Epithelial cell of prostate (primary cell): Measurements from ENCODE around the gene BICDL2.
"Not testable (repeated sequence)": the region's sequence is repeated elsewhere in the genome, so short reads cannot be mapped to it uniquely, and the experiment has no call there.

Experiments
- DNase-seq: peaks from one replicate; pipeline ENCODE4 v3.0.0-alpha.2; 2011; ENCODE audit warnings: low read depth, low spot score
- H3K27ac ChIP-seq: fragments of 450-650 bp; 2 replicates; pipeline ENCODE4 v1.5.1; 2017; ENCODE audit warnings: mild to moderate bottlenecking

BICDL2 gene

GRCh38 chr16:3065069-3065741, 28.5 kb upstream of the BICDL2 start, which contains the start of gene IL32:
Gene IL32 (plus strand): TSS chr16:3065640. CDS start chr16:3065812, 172 bp downstream.
- no peak within 1 kb of the TSS for H3K27ac ChIP-seq
- DNase-seq = peak; percentile 33

GRCh38 chr16:3063625-3064386, 27.1 kb upstream of the BICDL2 start:
- DNase-seq = no peak
- H3K27ac ChIP-seq = no peak overlapping the region

- no peak overlapping the region for H3K27ac ChIP-seq
- no peak for DNase-seq
Measured at GRCh38 chr16:3062553-3062952, 25.8 kb upstream of the BICDL2 start.

GRCh38 chr16:3060339-3061127, 23.8 kb upstream of the BICDL2 start:
- DNase-seq = no peak
- H3K27ac ChIP-seq = no peak overlapping the region

- no peak for DNase-seq
- H3K27ac ChIP-seq = peak overlapping the region; percentile 14
Measured at GRCh38 chr16:3059723-3060242, 23.0 kb upstream of the BICDL2 start.

GRCh38 chr16:3059041-3059722, 22.4 kb upstream of the BICDL2 start:
- DNase-seq = no peak
- peak overlapping the region; percentile 14 for H3K27ac ChIP-seq

GRCh38 chr16:3058139-3059030, 21.6 kb upstream of the BICDL2 start:
- no peak for DNase-seq
- H3K27ac ChIP-seq = peak overlapping the region; percentile 14

GRCh38 chr16:3057181-3058138, 20.7 kb upstream of the BICDL2 start:
- no peak for DNase-seq
- no peak overlapping the region for H3K27ac ChIP-seq

- DNase-seq = no peak
- no peak overlapping the region for H3K27ac ChIP-seq
Measured at GRCh38 chr16:3056336-3057180, 19.8 kb upstream of the BICDL2 start.

GRCh38 chr16:3055734-3056115, 19.0 kb upstream of the BICDL2 start:
- H3K27ac ChIP-seq, DNase-seq: not testable (repeated sequence)

- DNase-seq = no peak
- no peak overlapping the region for H3K27ac ChIP-seq
Measured at GRCh38 chr16:3054965-3055733, 18.4 kb upstream of the BICDL2 start.

- H3K27ac ChIP-seq, DNase-seq: not testable (repeated sequence)
Measured at GRCh38 chr16:3053330-3053710, 16.6 kb upstream of the BICDL2 start.

- not testable (repeated sequence) for DNase-seq, H3K27ac ChIP-seq
Measured at GRCh38 chr16:3052571-3053329, 16.0 kb upstream of the BICDL2 start.

- no peak for DNase-seq
- H3K27ac ChIP-seq = no peak overlapping the region
Measured at GRCh38 chr16:3051494-3051893, 14.8 kb upstream of the BICDL2 start.

GRCh38 chr16:3051009-3051408, 14.3 kb upstream of the BICDL2 start:
- no peak for DNase-seq
- H3K27ac ChIP-seq = no peak overlapping the region

GRCh38 chr16:3050487-3050886, 13.7 kb upstream of the BICDL2 start:
- DNase-seq = no peak
- H3K27ac ChIP-seq = no peak overlapping the region
